IPS DF 4.7 (cell line): ENCODE measurements around the gene RPL31.
"Not testable (repeated sequence)": the region's sequence is repeated elsewhere in the genome, so short reads cannot be mapped to it uniquely, and the experiment has no call there.

ENCODE experiments used
- DNase-seq: peaks from one replicate; pipeline ENCODE4 v3.0.0-alpha.2; 2013; ENCODE audit warnings: low spot score; ENCODE audit errors: extremely low read depth

RPL31 gene

GRCh38 chr2:101025561-101025960 is 23.5 kb downstream of the RPL31 start:
- DNase-seq = no peak

- DNase-seq = no peak
Measured at GRCh38 chr2:101026253-101026701, 24.2 kb downstream of the RPL31 start.

- no peak for DNase-seq
Measured at GRCh38 chr2:101026923-101027469, 24.9 kb downstream of the RPL31 start.

- DNase-seq = no peak
Measured at GRCh38 chr2:101027852-101028251, 25.8 kb downstream of the RPL31 start.

- no peak for DNase-seq
Measured at GRCh38 chr2:101030866-101031554, 28.9 kb downstream of the RPL31 start.

GRCh38 chr2:101032084-101032776 is 30.1 kb downstream of the RPL31 start:
- DNase-seq = no peak

GRCh38 chr2:101036562-101036961 is 34.5 kb downstream of the RPL31 start:
- DNase-seq = no peak

GRCh38 chr2:101037161-101037755 is 35.2 kb downstream of the RPL31 start:
- no peak for DNase-seq

GRCh38 chr2:101038455-101039255 is 36.6 kb downstream of the RPL31 start:
- DNase-seq = no peak

- no peak for DNase-seq
Measured at GRCh38 chr2:101040072-101040471, 38.0 kb downstream of the RPL31 start.

GRCh38 chr2:101040761-101041160 is 38.7 kb downstream of the RPL31 start:
- no peak for DNase-seq

GRCh38 chr2:101041413-101041812 is 39.3 kb downstream of the RPL31 start:
- no peak for DNase-seq

- DNase-seq = no peak
Measured at GRCh38 chr2:101045330-101045729, 43.2 kb downstream of the RPL31 start.

- no peak for DNase-seq
Measured at GRCh38 chr2:101047075-101047766, 45.1 kb downstream of the RPL31 start.

- DNase-seq = no peak
Measured at GRCh38 chr2:101047774-101048173, 45.7 kb downstream of the RPL31 start.

- DNase-seq = no peak
Measured at GRCh38 chr2:101048756-101049155, 46.7 kb downstream of the RPL31 start.

- not testable (repeated sequence) for DNase-seq
Measured at GRCh38 chr2:101050886-101051285, 48.8 kb downstream of the RPL31 start.

GRCh38 chr2:101052147-101052546 is 50.1 kb downstream of the RPL31 start:
- DNase-seq = no peak

- no peak for DNase-seq
Measured at GRCh38 chr2:101053117-101053516, 51.0 kb downstream of the RPL31 start.
